Urinary bladder (tissue), 4 donors: ENCODE data around the gene MPPED1. TPM values are rescaled to one million over a fixed set of nuclear protein-coding genes. Genes with fewer than 3 reads are reported as not detected.

Experiments used
- DNase-seq: peaks from one replicate; pipeline ENCODE4 v3.0.0-alpha.2; 2015; ENCODE audit errors: extremely low spot score
- H3K27ac ChIP-seq: one replicate; pipeline ENCODE4 v1.5.1; 2013; ENCODE audit warnings: low read depth, mild to moderate bottlenecking, moderate library complexity
- H3K36me3 ChIP-seq: one replicate; pipeline ENCODE4 v1.6.1; 2013; ENCODE audit warnings: mild to moderate bottlenecking, moderate library complexity; ENCODE audit not compliant: insufficient read depth
- H3K4me1 ChIP-seq: one replicate; pipeline ENCODE4 v1.6.1; 2013; ENCODE audit warnings: mild to moderate bottlenecking, moderate library complexity; ENCODE audit not compliant: insufficient read depth
- H3K4me3 ChIP-seq: one replicate; pipeline ENCODE4 v1.5.1; 2013; ENCODE audit warnings: low read depth, low read length
- WGBS: extraction: QIAGEN DNeasy Blood & Tissue Kit; methylation state at CpG from one replicate; pipeline ENCODE4 v1.1.7; 2013; 5-methylcytosine and 5-hydroxymethylcytosine counted together
- polyA plus RNA-seq: library from polyadenylated mRNA; stranded (reverse); fragments of 200-250 nt; gene quantifications from one replicate; pipeline ENCODE4 v1.2.3, GENCODE V29; 2013
- total RNA-seq: library from RNA; depleted of rRNA; stranded (reverse); fragments of >200 nt; gene quantifications from one replicate; pipeline ENCODE4 v1.2.3, GENCODE V29; 2014
- donor health status: healthy with polysubstance abuse.
- donor health status: healthy.

Gene MPPED1
- total and polyA plus RNA-seq, 2 donors = 0.23 to 1.7 TPM

DNA sequence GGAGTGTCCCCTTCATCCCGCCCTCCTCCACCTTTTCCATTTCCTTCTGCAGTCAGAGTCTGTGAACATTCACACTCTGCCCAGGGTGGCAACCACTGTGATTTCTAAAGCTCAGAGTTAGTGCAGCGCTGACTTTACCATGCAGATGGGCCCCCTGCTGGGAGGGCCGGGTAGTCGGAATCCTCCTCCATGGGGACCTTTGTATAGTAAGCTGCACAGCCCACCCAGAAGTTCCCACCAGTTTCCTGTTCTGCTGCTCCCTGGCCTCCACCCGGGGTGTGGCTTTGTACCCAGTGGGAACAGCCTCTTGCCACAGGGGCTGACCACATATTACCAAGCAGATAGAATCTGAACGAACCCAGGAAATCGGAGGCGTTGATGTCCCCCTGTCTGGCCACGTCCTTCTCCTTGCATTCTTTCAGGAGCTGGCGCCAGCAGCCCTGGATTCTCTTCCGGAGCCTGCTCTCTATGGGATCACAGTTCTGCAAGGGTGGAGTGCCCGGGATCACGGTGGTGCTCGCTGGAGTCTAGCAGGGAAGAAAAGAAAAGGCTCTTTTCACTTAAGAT is 125.3 kb downstream of the MPPED1 start:
- H3K36me3 ChIP-seq = no peaks in the 10 kb centered on the region
- H3K27ac ChIP-seq = no peak overlapping the region
- H3K4me1 ChIP-seq = no peaks in the 10 kb centered on the region
- no peak for DNase-seq
- WGBS = 90% methylated on average over 14 of the region's 14 CpGs
- H3K4me3 ChIP-seq = no peak overlapping the region

- 89% methylated on average over 31 of the region's 31 CpGs for WGBS
- Histone ChIP-seq H3K4me1 (no peaks in the 10 kb centered on the region), H3K4me3 (no peak overlapping the region), H3K36me3 (no peaks in the 10 kb centered on the region), H3K27ac (no peak overlapping the region)
- no peak for DNase-seq
Observed at GRCh38 chr22:43539572-43540528, 128.0 kb downstream of the MPPED1 start.

DNA sequence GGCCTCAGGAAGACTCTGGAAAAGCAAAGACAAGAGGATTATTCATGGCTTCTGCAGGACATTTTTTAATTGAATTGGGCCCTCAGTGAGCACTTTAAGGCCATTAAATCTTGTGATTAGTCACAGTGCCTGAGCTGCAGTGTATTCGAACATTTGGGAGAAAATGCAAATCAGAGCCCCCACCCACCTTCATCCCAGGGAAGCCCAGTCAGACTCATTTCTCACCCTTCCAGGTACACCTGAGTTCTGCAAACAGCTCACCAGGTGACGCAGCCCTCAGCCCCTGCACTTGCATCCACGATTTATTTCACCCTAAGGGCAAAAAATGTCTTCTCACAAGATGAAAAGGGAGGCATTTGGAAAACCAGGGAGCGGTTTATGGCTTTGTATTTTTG is 128.7 kb downstream of the MPPED1 start:
- Histone ChIP-seq H3K36me3 (no peaks in the 10 kb centered on the region), H3K4me1 (no peaks in the 10 kb centered on the region), H3K27ac (no peak overlapping the region), H3K4me3 (no peak overlapping the region)
- 78% methylated on average over 4 of the region's 4 CpGs for WGBS
- DNase-seq = no peak

- no peaks in the 10 kb centered on the region for H3K4me1 ChIP-seq
- H3K4me3 ChIP-seq = no peak overlapping the region
- no peak overlapping the region for H3K27ac ChIP-seq
- DNase-seq = no peak
- H3K36me3 ChIP-seq = no peaks in the 10 kb centered on the region
- 84% methylated on average over 6 of the region's 6 CpGs for WGBS
Observed at GRCh38 chr22:43541022-43541421, 129.2 kb downstream of the MPPED1 start.

DNA sequence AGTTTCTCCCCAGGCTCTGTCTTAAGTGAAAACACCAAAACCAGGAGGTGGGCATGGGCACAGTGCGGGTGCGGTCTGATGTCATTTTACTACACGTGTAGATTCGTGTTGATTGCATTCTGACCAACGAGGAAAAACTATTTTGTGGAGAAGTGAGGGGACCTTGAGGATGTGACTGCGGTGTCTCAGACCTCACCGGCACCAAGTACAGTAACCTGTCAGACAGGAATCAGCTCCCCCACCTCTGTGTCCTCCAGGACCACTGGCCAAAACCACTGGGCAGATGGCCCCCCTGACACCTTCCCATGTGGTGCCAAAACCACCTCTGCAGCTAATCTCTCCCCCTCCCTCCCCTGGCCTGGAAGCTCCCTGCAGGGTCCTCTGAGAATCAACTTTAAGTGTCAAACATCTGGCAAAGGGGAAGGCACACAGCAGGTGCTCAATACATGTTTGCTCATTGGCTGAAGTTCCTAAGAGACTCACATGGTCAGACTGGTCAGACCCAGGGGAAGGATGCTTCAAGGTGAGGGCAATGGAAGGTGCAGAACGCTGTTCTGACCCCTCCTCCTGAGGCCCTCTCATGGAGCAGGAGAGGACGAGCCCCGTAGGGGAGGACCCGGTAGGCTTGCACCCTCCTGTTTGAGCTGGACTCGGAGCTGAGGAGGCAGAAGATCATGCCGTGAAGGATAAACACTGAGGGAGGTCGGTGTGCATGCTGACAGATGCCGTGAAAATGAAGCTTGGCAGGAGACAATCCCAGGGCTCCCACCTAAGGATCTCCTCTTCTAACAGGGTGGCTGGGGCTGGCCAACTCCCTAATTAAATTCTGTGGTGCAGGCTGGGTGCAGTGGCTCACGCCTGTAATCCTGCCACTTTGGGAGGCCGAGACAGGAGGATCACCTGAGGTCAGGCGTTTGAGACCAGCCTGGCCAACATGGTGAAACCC is 129.9 kb downstream of the MPPED1 start:
- no peak overlapping the region for H3K4me3 ChIP-seq
- WGBS = 80% methylated on average over 18 of the region's 18 CpGs
- no peaks in the 10 kb centered on the region for H3K4me1 ChIP-seq
- DNase-seq = no peak
- no peak overlapping the region for H3K27ac ChIP-seq
- no peaks in the 10 kb centered on the region for H3K36me3 ChIP-seq

- Histone ChIP-seq H3K27ac (no peak overlapping the region), H3K4me3 (no peak overlapping the region), H3K36me3 (no peaks in the 10 kb centered on the region), H3K4me1 (no peaks in the 10 kb centered on the region)
- 90% methylated on average over 23 of the region's 23 CpGs for WGBS
- no peak for DNase-seq
Observed at GRCh38 chr22:43542681-43543521, 131.1 kb downstream of the MPPED1 start.

GRCh38 chr22:43543522-43544288 is 131.9 kb downstream of the MPPED1 start:
- no peak overlapping the region for H3K27ac ChIP-seq
- WGBS = 79% methylated on average over 12 of the region's 12 CpGs
- H3K4me1 ChIP-seq = no peaks in the 10 kb centered on the region
- H3K36me3 ChIP-seq = no peaks in the 10 kb centered on the region
- no peak for DNase-seq
- H3K4me3 ChIP-seq = no peak overlapping the region

DNA sequence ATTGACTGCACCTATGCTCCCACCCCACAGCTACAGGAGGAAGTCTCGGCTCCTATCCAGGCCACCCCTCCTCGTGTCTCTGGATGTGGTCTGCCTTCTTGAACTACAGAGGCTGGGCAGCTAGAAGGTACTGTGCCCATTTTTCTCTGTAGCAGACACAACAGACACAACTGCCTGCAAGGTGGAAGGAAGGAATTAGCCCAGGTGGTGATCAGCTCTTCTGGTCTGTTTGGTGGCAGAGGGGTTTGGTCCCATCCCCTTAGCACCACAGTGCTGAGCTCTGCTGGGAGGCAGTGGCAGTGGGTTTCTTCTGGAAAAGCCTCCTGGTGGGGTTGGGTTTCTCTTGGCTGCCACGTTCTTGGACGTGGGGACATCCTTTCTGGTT is 132.5 kb downstream of the MPPED1 start:
- WGBS = 72% methylated on average over 4 of the region's 4 CpGs

GRCh38 chr22:43546186-43546585 is 134.4 kb downstream of the MPPED1 start:
- WGBS = 80% methylated on average over 5 of the region's 5 CpGs
- no peak overlapping the region for H3K4me3 ChIP-seq
- no peaks in the 10 kb centered on the region for H3K4me1 ChIP-seq
- no peak overlapping the region for H3K27ac ChIP-seq
- DNase-seq = no peak
- H3K36me3 ChIP-seq = no peaks in the 10 kb centered on the region

More for the DNA sequence above, 132.5 kb downstream of the MPPED1 start:
- Histone ChIP-seq H3K4me3 (no peak overlapping the region), H3K27ac (no peak overlapping the region), H3K4me1 (no peaks in the 10 kb centered on the region), H3K36me3 (no peaks in the 10 kb centered on the region)
- no peak for DNase-seq

GRCh38 chr22:43550024-43550620 is 138.3 kb downstream of the MPPED1 start:
- no peak for DNase-seq
- no peaks in the 10 kb centered on the region for H3K36me3 ChIP-seq
- 79% methylated on average over 14 of the region's 14 CpGs for WGBS
- no peak overlapping the region for H3K4me3 ChIP-seq
- no peaks in the 10 kb centered on the region for H3K4me1 ChIP-seq
- no peak overlapping the region for H3K27ac ChIP-seq

DNA sequence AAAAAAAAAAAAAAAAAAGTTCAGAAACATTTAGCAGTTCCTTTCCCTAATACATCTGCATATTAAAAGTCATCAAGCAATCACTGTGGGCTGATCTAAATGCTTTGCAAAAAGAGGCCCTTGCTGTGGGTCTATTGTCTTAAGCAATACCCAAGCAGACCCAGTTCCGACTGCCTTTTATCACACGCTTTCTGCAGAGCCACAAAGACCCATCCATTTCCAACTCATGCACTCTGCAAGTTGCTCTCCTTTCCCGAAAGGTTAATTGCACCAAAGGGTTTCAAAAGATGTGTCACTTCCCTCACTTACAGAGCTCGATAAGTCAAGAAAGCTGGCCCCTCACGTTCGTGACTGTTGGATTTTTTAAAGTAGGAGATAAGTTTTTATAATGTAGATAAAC is 138.9 kb downstream of the MPPED1 start:
- Histone ChIP-seq H3K4me3 (no peak overlapping the region), H3K36me3 (no peaks in the 10 kb centered on the region), H3K27ac (no peak overlapping the region), H3K4me1 (no peaks in the 10 kb centered on the region)
- WGBS = 50% methylated on average over 6 of the region's 6 CpGs
- DNase-seq = no peak
